GM12878 (cell line): ENCODE data around the gene SREK1. TPM values are rescaled to one million over a fixed set of nuclear protein-coding genes. Genes with fewer than 3 reads are reported as not detected.

Source experiments
- ATAC-seq: fragments of 200-7000 bp; cut with Tn5 transposase; 3 replicates; pipeline ENCODE4 v1.9.1; 2020; ENCODE audit warnings: mild to moderate bottlenecking, moderate library complexity
- BruUV-seq: library from RNA; stranded (reverse); fragments of 400-500 nt; replicated peaks from 2 replicates; lab custom pipeline; 2021; lab: Mats Ljungman, UMichigan
- CTCF ChIA-PET: fragments of 300-600 bp; sonication (Branson Sonifier 250); formaldehyde crosslinking; extraction: SDS; loops from one replicate; lab custom pipeline; 2021; ENCODE audit warnings: inconsistent platforms; lab: Yijun Ruan, JAX
- POLR2A ChIA-PET: fragments of 350-600 bp; formaldehyde crosslinking; extraction: SDS; loops from one replicate; lab custom pipeline; 2021; ENCODE audit warnings: inconsistent platforms; lab: Charles Lee
- RAD21 ChIA-PET: fragments of 300-600 bp; sonication (Branson Sonifier 250); formaldehyde crosslinking; loops from one replicate; lab custom pipeline; 2023; ENCODE audit warnings: antibody characterized with exemption; ENCODE audit not compliant: unreplicated experiment; lab: Charles Lee
- SMC1A ChIA-PET: fragments of 300-600 bp; sonication (Branson Sonifier 250); formaldehyde crosslinking; loops from one replicate; lab custom pipeline; 2023; ENCODE audit not compliant: unreplicated experiment, uncharacterized antibody; lab: Charles Lee
- DNase-seq: peaks from one replicate; pipeline ENCODE4 v3.0.0-alpha.2; 2011; ENCODE audit warnings: low read depth, low spot score
- FAIRE-seq: peaks from 3 replicates; lab custom pipeline; 2011; peaks lifted over from hg19 to GRCh38; lab: Jason Lieb, UNC
- H2AFZ ChIP-seq: 2 replicates; pipeline ENCODE4 v1.6.0; 2011; ENCODE audit warnings: low read depth, low read length, control low read depth; ENCODE audit not compliant: control insufficient read depth
- H3K27ac ChIP-seq: 2 replicates; pipeline ENCODE4 v1.5.1; 2011; ENCODE audit warnings: control low read depth; ENCODE audit not compliant: control insufficient read depth, insufficient read depth
- H3K27me3 ChIP-seq, 2 experiments: replicated peaks in 1 of 2; 2 replicates each; pipeline versions ENCODE4 v1.6.0 to v1.6.1; 2011; ENCODE audit warnings: low read length in 1 of 2; ENCODE audit not compliant: control insufficient read depth in 2 of 2, insufficient read depth in 2 of 2
- H3K36me3 ChIP-seq, 2 experiments: 2 replicates each; pipeline ENCODE4 v1.5.1; 2011; ENCODE audit warnings: low read length in 1 of 2; ENCODE audit not compliant: control insufficient read depth in 2 of 2, insufficient read depth in 2 of 2
- H3K4me1 ChIP-seq: 2 replicates; pipeline ENCODE4 v1.6.1; 2011; ENCODE audit warnings: mild to moderate bottlenecking, low read length, moderate library complexity, mixed read lengths; ENCODE audit not compliant: control insufficient read depth, insufficient read depth
- H3K4me2 ChIP-seq: 2 replicates; pipeline ENCODE4 v1.6.0; 2011; ENCODE audit warnings: control low read depth; ENCODE audit not compliant: control insufficient read depth, insufficient read depth
- H3K4me3 ChIP-seq: fragments of 200-600 bp; sonication (generic); 2 replicates; pipeline ENCODE4 v1.5.1; 2016
- H3K79me2 ChIP-seq: 2 replicates; pipeline ENCODE4 v1.6.0; 2011; ENCODE audit warnings: low read length; ENCODE audit not compliant: control insufficient read depth, insufficient read depth
- H3K9ac ChIP-seq: 2 replicates; pipeline ENCODE4 v1.8.0; 2011; ENCODE audit warnings: low read length, control low read depth, mixed read lengths; ENCODE audit not compliant: control insufficient read depth, insufficient read depth
- H3K9me3 ChIP-seq: replicated peaks from 3 replicates; pipeline ENCODE4 v1.5.1; 2011; ENCODE audit warnings: mild to moderate bottlenecking, low read length; ENCODE audit not compliant: control insufficient read depth, insufficient read depth
- H4K20me1 ChIP-seq: 2 replicates; pipeline ENCODE4 v1.6.0; 2011; ENCODE audit not compliant: control insufficient read depth, insufficient read depth
- CEBPB ChIP-seq, 2 experiments: fragments of 150-350 bp in 1 of 2; IDR thresholded peaks; 2 replicates each; pipeline ENCODE4 v1.6.1; 2012 to 2014; ENCODE audit warnings: low read depth in 2 of 2, low read length in 2 of 2, borderline replicate concordance in 1 of 2, inconsistent platforms in 1 of 2
- CREM ChIP-seq: IDR thresholded peaks from 2 replicates; pipeline ENCODE4 v1.6.1; 2014; ENCODE audit warnings: antibody characterized with exemption, low read depth
- EGR1 ChIP-seq, 2 experiments: IDR thresholded peaks; 1 replicate in 1 of 2; 2 replicates in 1 of 2; pipeline ENCODE4 v1.6.1; 2011 to 2012; ENCODE audit warnings: low read depth in 2 of 2, low read length in 2 of 2, borderline replicate concordance in 1 of 2, mild to moderate bottlenecking in 1 of 2, moderate library complexity in 1 of 2
- FOS ChIP-seq: IDR thresholded peaks from 3 replicates; pipeline ENCODE4 v1.6.1; 2011; ENCODE audit warnings: borderline replicate concordance; ENCODE audit not compliant: insufficient read length; ENCODE audit errors: extremely low read depth
- KLF5 ChIP-seq: fragments of 450-650 bp; IDR thresholded peaks from 2 replicates; pipeline ENCODE4 v1.6.1; 2014; ENCODE audit warnings: mild to moderate bottlenecking; ENCODE audit not compliant: partially characterized antibody
- SMC3 ChIP-seq: IDR thresholded peaks from 2 replicates; pipeline ENCODE4 v1.6.1; 2011; ENCODE audit warnings: low read length, improper control_type of control experiment, borderline replicate concordance
- WGBS: methylation state at CpG from one replicate; pipeline ENCODE4 v1.1.6; 2016; ENCODE audit warnings: low lambda C conversion rate; ENCODE audit not compliant: insufficient replicate concordance, insufficient coverage; ENCODE audit errors: missing lambda C conversion rate; 5-methylcytosine and 5-hydroxymethylcytosine counted together
- in situ Hi-C: fragments of 300-500 bp; cut with MboI; formaldehyde crosslinking; loops from 9 replicates; pipeline ENCODE4 v1.14.3; 2018; ENCODE audit warnings: mixed read lengths
- intact Hi-C: fragments of 100-400 bp; cut with micrococcal nuclease; formaldehyde crosslinking; loops from one replicate; pipeline ENCODE4 v1.14.2; 2022; ENCODE audit not compliant: unreplicated experiment
- polyA plus RNA-seq, 11 experiments: library from polyadenylated mRNA; depleted of rRNA in 4 of 11; unstranded in 6 of 11; stranded (reverse) in 5 of 11; fragments of >200 nt; fragmentation: Nextera tagmentation in 4 of 11; fragmentation: Illumina TruSeq in 1 of 11; extraction: Ambion mirVana in 4 of 11; extraction: Trizol in 1 of 11; gene quantifications; 1 replicate in 1 of 11; 2 replicates in 10 of 11; pipeline versions ENCODE4 v1.2.1 to v1.2.3, GENCODE V29; 2011 to 2016; ENCODE audit warnings: inconsistent platforms in 2 of 11, missing spikeins in 2 of 11, low read depth in 1 of 11
- total RNA-seq, 4 experiments: library from RNA; depleted of rRNA in 3 of 4; stranded (reverse); fragments of >200 nt in 3 of 4; fragmentation: Illumina TruSeq in 1 of 4; extraction: Trizol in 1 of 4; gene quantifications; 2 replicates each; pipeline versions ENCODE4 v1.2.1 to v1.2.3, GENCODE V29; 2013 to 2021
- TF ChIP-seq, protein P1 (sequence below), 3 experiments: IDR thresholded peaks in 2 of 3; conservative IDR thresholded peaks in 1 of 3; 2 replicates each; pipeline ENCODE4 v1.5.1; 2011; ENCODE audit warnings: low read depth in 3 of 3, low read length in 3 of 3, mild to moderate bottlenecking in 3 of 3, control low read depth in 2 of 3, moderate library complexity in 2 of 3, inconsistent platforms in 1 of 3, mixed read lengths in 1 of 3; ENCODE audit not compliant: control insufficient read depth in 2 of 3, insufficient read depth in 1 of 3; ENCODE audit errors: extremely low read depth in 1 of 3

Gene SREK1
- total and polyA plus RNA-seq, 10 of the 15 experiments (the other 5 are each of a cell fraction or from before 2014, with no cell fraction given): 30.7 to 100 (median 61.5) TPM

DNA sequence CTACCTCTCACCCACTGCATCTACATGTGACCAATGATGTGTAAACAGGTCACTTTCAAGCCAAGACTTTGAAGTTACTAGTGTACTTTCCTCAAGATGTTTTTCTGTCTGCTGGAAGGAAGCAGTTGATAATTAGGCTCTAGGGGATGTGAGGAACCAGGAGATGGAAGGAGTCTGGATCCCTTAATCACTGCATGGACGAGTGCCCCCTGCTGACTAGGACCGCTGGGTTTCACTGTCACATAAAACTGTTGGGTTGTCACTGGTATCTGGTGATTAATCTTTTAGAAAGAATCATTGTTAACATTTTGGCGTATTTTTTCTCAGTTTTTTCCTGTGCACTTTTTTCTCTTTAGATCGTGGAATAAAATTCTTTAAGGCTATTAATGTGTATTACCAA, 79.5 kb downstream of the SREK1 start:
- CTCF ChIA-PET: interaction anchor here (0.6 to 1.5 kb wide), 4 partner anchors 44 to 481 kb away, joined by 3 to 7 read pairs (median 4); no protein-coding TSS in a partner anchor
- ATAC-seq: peak; percentile 59
- intact Hi-C loops: no loop called here

DNA sequence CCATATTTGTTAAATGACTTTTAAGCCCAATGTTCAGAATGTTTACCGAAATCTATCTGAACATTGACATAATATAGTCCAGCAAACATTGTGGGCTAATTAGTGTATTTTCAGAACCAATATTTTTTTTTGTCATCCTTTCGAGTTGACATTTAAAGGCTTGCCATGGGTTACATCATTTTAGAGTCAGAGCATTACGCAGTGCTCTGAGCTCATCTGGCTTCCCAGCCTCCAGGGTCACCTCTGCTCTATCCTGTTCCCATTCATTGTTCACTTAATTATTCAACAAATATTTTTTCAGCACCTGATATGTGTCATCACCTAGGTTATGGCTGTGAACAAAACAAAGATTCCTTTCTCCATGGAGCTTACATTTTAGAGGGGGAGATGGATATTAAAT, 80.2 kb downstream of the SREK1 start:
- ChIA-PET POLR2A (no interaction called here), CTCF (interaction anchor here (0.5 to 1.4 kb wide), 4 partner anchors 9 to 481 kb away, joined by 3 read pairs; no protein-coding TSS in a partner anchor), RAD21 (no interaction called here), SMC1A (interaction anchor here (0.7 to 0.9 kb wide), 2 partner anchors 51 to 483 kb away, joined by 3 read pairs; no protein-coding TSS in a partner anchor)
- TF ChIP-seq CREM (no peak), KLF5 (no peak), FOS (no peak), EGR1 (IDR thresholded peaks at IDR 0.05; ENCODE audit: borderline replicate concordance in 1 of 2, low read depth in 2 of 2, low read length in 2 of 2) (no peak)
- Histone ChIP-seq H3K4me3 (no peak overlapping the region), H3K27ac (no peak overlapping the region), H3K27me3 (no peaks in the 10 kb centered on the region), H2AFZ (no peak overlapping the region), H4K20me1 (no peaks in the 10 kb centered on the region), H3K4me2 (no peak overlapping the region), H3K4me1 (no peaks in the 10 kb centered on the region), H3K79me2 (no peaks in the 10 kb centered on the region), H3K9ac (no peak overlapping the region), H3K36me3 (no peaks in the 10 kb centered on the region), H3K9me3 (no peaks in the 10 kb centered on the region)
- in situ Hi-C loops (no loop called here), intact Hi-C loops (no loop called here)
- DNase-seq (no peak), ATAC-seq (no peak), FAIRE-seq (no peak)
- no TSS peak for BruUV-seq
- 78% methylated on average over 3 of the region's 3 CpGs for WGBS

More for the DNA sequence above, 79.5 kb downstream of the SREK1 start:
- DNase-seq (no peak), FAIRE-seq (no peak)
- in situ Hi-C loops: no loop called here
- H3K4me2 ChIP-seq: no peak overlapping the region
- no peak overlapping the region for H2AFZ ChIP-seq
- ChIA-PET POLR2A (no interaction called here), SMC1A (interaction anchor here (1.0 kb wide), 1 partner anchor 481 kb away, joined by 3 read pairs; no protein-coding TSS in a partner anchor), RAD21 (no interaction called here)
- no peaks in the 10 kb centered on the region for H3K36me3 ChIP-seq
- no peak overlapping the region for H3K27ac ChIP-seq
- H4K20me1 ChIP-seq: no peaks in the 10 kb centered on the region
- no peak overlapping the region for H3K9ac ChIP-seq
- H3K9me3 ChIP-seq: no peaks in the 10 kb centered on the region
- H3K79me2 ChIP-seq: no peaks in the 10 kb centered on the region
- 4% methylated on average over 4 of the region's 4 CpGs for WGBS
- BruUV-seq: no TSS peak
- no peaks in the 10 kb centered on the region for H3K27me3 ChIP-seq
- H3K4me1 ChIP-seq: no peaks in the 10 kb centered on the region
- peak; percentile 31; the same call in 1 of the 2 replicates for TF ChIP-seq SMC3
- TF ChIP-seq, protein P1, sequence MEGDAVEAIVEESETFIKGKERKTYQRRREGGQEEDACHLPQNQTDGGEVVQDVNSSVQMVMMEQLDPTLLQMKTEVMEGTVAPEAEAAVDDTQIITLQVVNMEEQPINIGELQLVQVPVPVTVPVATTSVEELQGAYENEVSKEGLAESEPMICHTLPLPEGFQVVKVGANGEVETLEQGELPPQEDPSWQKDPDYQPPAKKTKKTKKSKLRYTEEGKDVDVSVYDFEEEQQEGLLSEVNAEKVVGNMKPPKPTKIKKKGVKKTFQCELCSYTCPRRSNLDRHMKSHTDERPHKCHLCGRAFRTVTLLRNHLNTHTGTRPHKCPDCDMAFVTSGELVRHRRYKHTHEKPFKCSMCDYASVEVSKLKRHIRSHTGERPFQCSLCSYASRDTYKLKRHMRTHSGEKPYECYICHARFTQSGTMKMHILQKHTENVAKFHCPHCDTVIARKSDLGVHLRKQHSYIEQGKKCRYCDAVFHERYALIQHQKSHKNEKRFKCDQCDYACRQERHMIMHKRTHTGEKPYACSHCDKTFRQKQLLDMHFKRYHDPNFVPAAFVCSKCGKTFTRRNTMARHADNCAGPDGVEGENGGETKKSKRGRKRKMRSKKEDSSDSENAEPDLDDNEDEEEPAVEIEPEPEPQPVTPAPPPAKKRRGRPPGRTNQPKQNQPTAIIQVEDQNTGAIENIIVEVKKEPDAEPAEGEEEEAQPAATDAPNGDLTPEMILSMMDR (IDR thresholded peaks at IDR 0.05 in 2 of 3, conservative IDR thresholded peaks at IDR 0.05 in 1 of 3; ENCODE audit: control insufficient read depth in 2 of 3, extremely low read depth in 1 of 3, insufficient read depth in 1 of 3, low read depth in 3 of 3, low read length in 3 of 3): peak; percentile 40 to 50 (median 43); a peak in 5 of 6 replicates
- no peak for TF ChIP-seq CEBPB (IDR thresholded peaks at IDR 0.05; ENCODE audit: borderline replicate concordance in 1 of 2, low read depth in 2 of 2, low read length in 2 of 2)
- H3K4me3 ChIP-seq: no peak overlapping the region
